Nephron (organoid): Measurements from ENCODE around the gene CNTNAP3B.
"Not testable (repeated sequence)": the region's sequence is repeated elsewhere in the genome, so short reads cannot be mapped to it uniquely, and the experiment has no call there.

ENCODE experiments used
- H3K27ac Mint-ChIP-seq, 3 experiments: 2 replicates each; pipeline ENCODE4 v1.8.0; 2020; ENCODE audit warnings: mixed read lengths in 3 of 3, mild to moderate bottlenecking in 2 of 3, moderate library complexity in 1 of 3
- H3K27me3 Mint-ChIP-seq: 2 replicates; pipeline ENCODE4 v1.8.0; 2021; ENCODE audit warnings: low read depth, mild to moderate bottlenecking, moderate library complexity, mixed read lengths
- H3K36me3 Mint-ChIP-seq: 2 replicates; pipeline ENCODE4 v1.8.0; 2020; ENCODE audit warnings: low read depth, mixed read lengths
- H3K4me1 Mint-ChIP-seq: 2 replicates; pipeline ENCODE4 v1.8.0; 2020; ENCODE audit warnings: mixed read lengths
- H3K4me3 Mint-ChIP-seq, 3 experiments: 2 replicates each; pipeline ENCODE4 v1.8.0; 2020; ENCODE audit warnings: mild to moderate bottlenecking in 3 of 3, mixed read lengths in 3 of 3, moderate library complexity in 2 of 3
- H3K9me3 Mint-ChIP-seq: 2 replicates; pipeline ENCODE4 v1.8.0; 2020; ENCODE audit warnings: mixed read lengths

Gene CNTNAP3B

DNA sequence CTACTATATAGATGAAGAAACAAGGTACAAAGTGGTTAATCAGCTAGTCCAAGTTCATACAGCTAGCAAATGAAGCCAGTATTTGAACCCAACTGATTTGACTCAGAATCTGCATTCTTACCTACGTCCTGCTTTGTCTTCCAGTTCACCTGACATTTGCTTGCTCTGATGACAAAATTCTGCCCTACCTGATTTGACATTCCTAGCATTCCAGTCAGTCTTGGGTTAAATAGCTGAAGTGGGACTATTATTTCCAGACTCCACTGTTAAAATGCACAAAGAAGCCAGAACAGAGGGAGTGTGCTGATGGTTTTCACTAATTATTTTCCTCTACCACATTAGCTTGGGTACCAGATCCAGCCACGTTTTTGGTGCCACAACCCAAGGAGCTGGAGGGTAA lies 78.5 kb downstream of the CNTNAP3B start:
- H3K9me3 Mint-ChIP-seq, H3K27me3 Mint-ChIP-seq, H3K36me3 Mint-ChIP-seq, H3K4me1 Mint-ChIP-seq, H3K4me3 Mint-ChIP-seq, H3K27ac Mint-ChIP-seq: not testable (repeated sequence)

DNA sequence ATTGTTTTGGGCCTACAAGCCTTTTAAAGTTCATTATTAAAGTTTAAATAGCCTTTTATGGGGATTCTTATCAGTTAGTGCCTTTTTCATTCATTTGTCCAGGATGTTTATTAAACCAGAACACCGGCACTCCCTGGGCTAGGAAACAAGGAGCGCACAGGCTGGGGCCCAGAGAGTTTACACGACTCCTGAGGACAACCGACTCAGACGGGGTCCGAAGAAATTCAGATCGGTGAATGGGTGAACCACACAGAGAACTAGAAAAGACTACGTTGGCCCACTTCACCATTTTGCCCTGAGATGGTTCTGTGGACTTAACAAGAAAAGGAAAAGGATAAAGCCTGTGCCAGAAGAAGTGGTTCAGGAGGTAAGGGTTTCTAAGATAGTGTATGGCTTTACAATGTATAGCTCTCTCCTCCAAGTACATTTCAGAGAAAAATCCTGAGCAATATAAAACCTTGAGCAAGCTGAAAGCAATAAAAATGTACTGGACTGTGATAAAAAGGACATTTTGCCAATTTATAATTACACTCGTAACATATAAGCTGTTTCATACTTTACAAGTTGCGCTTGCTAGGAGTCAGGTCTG lies 84.7 kb downstream of the CNTNAP3B start:
- not testable (repeated sequence) for H3K27ac Mint-ChIP-seq, H3K9me3 Mint-ChIP-seq, H3K27me3 Mint-ChIP-seq, H3K36me3 Mint-ChIP-seq, H3K4me1 Mint-ChIP-seq, H3K4me3 Mint-ChIP-seq

DNA sequence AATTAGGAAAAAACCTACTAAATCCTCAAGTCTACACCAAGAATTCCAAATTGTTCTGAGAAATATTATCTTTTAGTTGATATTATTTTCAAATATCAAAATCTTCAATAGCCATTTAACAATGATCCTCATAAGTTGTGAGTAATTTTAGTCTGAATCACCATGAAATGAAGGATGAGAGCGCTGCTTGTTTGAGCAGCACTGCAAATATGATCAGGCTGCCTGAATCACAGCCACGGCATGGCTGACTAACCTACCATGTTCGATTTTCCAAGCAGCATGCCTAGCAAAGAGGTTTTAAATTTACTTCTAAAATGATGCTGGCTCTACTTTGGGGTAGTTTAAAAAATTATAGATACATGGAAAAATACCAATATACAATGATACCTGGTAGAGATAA lies 95.7 kb downstream of the CNTNAP3B start:
- not testable (repeated sequence) for H3K4me1 Mint-ChIP-seq, H3K9me3 Mint-ChIP-seq, H3K27me3 Mint-ChIP-seq

DNA sequence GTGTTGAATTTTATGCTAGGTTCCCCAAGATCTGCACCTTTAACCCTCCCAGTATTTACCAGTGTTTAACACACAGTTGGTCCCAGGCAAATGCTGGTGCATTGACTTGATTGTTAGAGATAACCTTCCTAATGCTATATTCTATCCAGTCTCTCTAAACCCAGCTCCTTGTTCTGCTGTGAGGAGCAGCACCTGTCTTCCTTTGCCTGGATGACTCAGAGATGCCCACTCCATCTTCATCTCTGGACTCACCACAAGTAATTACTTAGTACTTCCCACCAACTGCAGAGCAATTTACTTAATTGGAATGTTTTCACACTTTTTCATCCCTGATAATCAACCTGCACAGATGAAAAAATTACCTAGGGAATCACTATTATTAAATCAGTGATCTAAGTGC lies 108.6 kb downstream of the CNTNAP3B start:
- not testable (repeated sequence) for H3K4me3 Mint-ChIP-seq, H3K9me3 Mint-ChIP-seq, H3K27me3 Mint-ChIP-seq, H3K36me3 Mint-ChIP-seq, H3K4me1 Mint-ChIP-seq, H3K27ac Mint-ChIP-seq

More for the DNA sequence above, 95.7 kb downstream of the CNTNAP3B start:
- H3K36me3 Mint-ChIP-seq, H3K4me3 Mint-ChIP-seq, H3K27ac Mint-ChIP-seq: not testable (repeated sequence)

DNA sequence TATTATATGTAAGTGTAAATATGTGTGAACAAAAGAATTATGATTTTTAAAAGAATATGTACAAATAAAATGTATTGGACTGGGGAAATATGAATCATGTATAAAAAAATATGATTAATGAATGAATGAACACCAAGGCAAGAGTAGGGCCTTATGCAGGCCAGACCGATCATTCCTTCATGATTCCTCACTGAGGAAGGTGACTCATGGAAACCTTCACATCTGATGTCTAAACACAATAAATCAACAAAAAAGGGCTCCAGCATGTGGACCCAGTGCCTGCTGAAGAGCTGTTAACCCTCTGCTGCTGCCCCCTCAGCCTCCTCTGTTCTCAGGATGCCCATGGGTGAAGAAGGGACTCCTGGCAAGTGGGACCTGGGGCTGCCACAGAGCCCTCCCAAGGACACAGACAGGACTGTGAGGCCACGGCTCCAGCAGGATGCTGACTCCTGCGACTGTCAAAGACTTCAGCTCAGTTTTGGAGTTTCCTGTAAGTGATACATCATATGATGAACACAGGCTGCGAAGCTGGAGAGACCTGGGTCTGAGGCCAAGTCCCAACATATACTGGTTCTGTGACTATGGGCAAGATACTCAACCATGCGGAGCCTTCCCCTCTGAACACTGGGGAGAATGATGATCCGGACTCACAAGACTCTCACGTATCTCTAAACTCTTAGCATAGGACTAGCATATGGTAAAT lies 110.9 kb downstream of the CNTNAP3B start:
- H3K4me1 Mint-ChIP-seq, H3K9me3 Mint-ChIP-seq, H3K27me3 Mint-ChIP-seq, H3K4me3 Mint-ChIP-seq, H3K27ac Mint-ChIP-seq, H3K36me3 Mint-ChIP-seq: not testable (repeated sequence)

DNA sequence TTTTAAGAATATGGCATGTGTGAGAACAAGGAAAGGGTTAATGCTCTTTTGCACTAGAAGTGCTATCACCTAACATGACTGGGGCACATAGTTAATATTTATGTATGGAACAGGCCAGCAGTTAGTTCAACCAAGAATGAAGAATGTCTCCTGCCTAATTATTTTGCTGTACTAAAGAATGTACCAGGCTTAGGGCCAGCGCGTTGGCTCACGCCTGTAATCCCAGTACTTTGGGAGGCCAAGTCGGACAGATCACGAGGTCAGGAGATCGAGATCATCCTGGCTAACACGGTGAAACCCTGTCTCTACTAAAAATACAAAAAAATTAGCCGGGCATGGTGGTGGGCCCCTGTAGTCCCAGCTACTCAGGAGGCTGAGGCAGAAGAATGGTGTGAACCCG lies 114.9 kb downstream of the CNTNAP3B start:
- H3K4me3 Mint-ChIP-seq, H3K27me3 Mint-ChIP-seq, H3K27ac Mint-ChIP-seq, H3K9me3 Mint-ChIP-seq, H3K36me3 Mint-ChIP-seq, H3K4me1 Mint-ChIP-seq: not testable (repeated sequence)

DNA sequence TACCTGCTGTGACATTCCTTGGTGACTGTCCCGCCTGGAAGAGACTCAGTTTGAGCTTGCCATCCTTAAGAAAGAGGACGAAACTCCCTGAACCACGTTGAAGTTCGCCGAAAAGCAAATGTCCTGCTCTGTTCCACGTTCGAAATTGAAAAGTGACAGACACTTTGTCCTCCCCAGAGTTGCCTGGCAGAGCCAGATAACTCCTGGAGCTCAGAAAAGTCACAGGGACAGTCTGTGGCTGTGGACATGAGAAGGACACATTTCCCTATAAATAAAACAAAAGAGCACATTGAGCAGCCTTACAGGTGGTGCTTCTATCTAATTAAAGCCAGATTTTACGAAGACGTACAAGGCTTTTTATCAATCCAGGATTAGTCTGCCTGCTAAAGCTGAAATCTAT lies 137.6 kb downstream of the CNTNAP3B start:
- not testable (repeated sequence) for H3K9me3 Mint-ChIP-seq, H3K4me3 Mint-ChIP-seq, H3K36me3 Mint-ChIP-seq, H3K4me1 Mint-ChIP-seq, H3K27ac Mint-ChIP-seq, H3K27me3 Mint-ChIP-seq

DNA sequence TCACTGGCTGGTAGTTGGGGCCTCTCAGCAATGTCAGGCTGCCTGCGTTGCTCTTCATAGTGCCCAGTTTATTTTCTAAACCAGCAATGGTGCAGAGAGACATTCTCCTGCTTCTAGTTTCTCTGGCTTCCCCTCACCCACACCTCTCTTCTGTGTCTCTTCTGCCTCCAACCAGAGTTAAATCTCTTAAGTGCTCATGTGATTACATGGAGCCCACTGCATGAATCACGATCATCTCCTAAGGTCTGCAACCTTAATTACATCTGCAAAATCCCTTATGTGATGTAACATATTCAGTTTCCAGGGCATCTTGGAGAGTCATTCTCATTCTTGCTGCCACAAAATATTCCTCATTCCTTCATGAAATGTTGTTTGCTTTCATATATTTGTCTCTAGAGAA lies 149.0 kb downstream of the CNTNAP3B start:
- H3K27me3 Mint-ChIP-seq: not testable (repeated sequence)

DNA sequence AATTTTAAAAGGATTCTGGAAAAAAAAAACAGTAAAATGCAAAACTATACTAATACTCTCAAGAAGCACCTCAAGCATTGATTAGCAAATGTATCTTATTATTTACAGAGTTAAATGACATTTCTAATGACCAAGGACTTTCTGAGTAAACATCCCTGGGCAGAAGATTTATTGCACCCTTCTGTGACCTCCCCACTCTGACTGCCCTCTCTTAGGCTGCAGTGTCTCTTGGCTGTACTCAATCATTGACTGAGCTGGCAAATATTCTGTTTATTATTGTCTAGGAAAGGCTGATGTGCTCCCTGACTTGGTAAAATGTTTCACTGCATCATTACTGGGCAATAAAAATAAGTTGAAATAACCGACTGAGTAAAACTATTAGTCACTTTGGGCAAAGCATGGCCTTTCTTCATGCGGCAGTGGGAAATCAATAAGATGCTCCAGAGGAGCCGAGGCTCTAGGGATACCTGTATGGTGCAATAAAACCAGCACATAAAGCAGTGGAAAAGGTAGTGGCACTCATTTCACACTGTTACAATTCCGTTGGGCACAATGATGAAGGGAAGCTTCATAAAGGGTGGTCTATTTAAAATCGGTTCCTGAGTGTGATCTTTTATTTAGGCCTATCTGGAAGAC lies 151.1 kb downstream of the CNTNAP3B start:
- H3K27me3 Mint-ChIP-seq, H3K27ac Mint-ChIP-seq, H3K4me1 Mint-ChIP-seq, H3K4me3 Mint-ChIP-seq, H3K9me3 Mint-ChIP-seq, H3K36me3 Mint-ChIP-seq: not testable (repeated sequence)

More for the DNA sequence above, 149.0 kb downstream of the CNTNAP3B start:
- not testable (repeated sequence) for H3K9me3 Mint-ChIP-seq, H3K36me3 Mint-ChIP-seq, H3K4me3 Mint-ChIP-seq, H3K4me1 Mint-ChIP-seq, H3K27ac Mint-ChIP-seq

DNA sequence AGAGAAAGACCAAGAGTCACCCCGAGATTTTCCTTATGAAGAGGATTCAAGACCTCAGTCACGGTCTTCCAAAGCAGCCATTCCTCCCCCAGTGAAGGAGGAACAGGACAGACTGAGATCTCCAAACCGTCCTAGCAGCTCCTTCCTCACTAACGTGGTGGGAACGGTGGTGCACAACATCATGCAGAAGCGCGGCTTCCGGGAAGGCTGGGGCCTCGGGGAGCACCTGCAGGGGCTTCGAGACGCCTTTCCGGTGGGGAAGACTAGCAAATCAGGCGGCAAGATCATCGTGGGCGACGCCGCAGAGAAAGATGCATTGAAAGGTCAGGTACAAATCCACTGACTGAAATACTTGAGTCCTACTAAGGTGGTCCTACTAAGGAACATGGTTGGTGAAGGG lies 154.3 kb downstream of the CNTNAP3B start:
- not testable (repeated sequence) for H3K4me3 Mint-ChIP-seq, H3K27me3 Mint-ChIP-seq, H3K27ac Mint-ChIP-seq, H3K4me1 Mint-ChIP-seq, H3K36me3 Mint-ChIP-seq, H3K9me3 Mint-ChIP-seq

DNA sequence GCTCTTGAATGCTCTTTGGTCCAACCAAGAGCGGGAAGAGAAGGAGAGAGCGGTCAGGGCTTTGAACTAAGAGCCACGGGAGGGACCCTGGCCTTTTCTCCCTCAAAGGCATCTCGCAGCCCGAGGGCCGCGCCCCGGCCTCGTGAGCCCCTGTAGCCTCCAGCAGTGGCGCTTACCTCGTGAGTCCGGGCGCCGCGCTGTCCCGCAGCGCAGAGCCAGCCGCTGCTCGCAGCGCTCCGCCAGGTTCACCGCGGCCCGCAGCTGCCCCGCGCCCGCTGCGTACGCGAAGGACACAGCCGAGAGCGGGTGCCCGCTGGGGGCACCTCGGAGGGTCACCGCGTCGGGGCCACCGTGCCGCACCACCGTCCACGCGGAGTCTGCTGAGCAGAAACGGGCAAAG lies 176.2 kb downstream of the CNTNAP3B start:
- not testable (repeated sequence) for H3K27ac Mint-ChIP-seq, H3K4me1 Mint-ChIP-seq, H3K4me3 Mint-ChIP-seq, H3K36me3 Mint-ChIP-seq, H3K27me3 Mint-ChIP-seq, H3K9me3 Mint-ChIP-seq

DNA sequence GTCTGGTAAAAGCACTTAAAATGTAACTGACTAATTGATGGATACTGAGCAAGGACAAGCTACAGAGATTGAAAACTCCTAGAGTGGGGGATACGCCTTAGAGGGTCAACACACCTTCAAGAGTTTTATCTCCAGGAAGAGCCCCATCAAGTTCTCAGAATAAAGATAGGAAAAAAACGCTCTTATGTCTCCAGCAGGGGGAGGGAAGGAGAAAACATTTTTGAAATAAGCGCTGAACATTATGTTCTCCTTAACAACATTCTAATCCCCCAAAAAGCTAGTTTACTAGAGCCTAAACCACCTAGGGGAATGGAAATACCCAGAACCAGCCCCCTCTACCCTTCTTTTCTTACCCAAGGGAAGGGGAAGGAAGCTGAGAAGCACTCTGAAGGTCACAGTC lies 187.5 kb downstream of the CNTNAP3B start:
- not testable (repeated sequence) for H3K36me3 Mint-ChIP-seq, H3K27me3 Mint-ChIP-seq, H3K27ac Mint-ChIP-seq, H3K4me3 Mint-ChIP-seq, H3K9me3 Mint-ChIP-seq, H3K4me1 Mint-ChIP-seq

DNA sequence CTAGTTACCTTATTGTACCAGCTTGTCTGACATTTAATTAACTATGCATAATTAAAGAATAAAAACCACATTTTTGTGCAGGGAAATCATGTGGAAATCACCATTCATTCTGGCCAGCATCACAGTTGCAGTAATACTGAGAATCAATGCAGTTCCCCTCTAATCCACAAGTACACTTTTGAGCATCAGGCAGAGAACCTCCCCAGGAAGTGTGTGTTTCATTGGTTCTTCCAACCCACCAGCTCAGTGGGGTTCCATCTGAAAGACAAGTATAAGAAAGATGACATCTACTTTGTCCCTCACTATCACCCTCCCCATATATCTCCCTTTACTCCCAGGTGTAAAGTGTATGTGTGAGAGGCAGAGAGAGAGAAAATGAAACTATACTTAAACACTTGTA lies 191.1 kb downstream of the CNTNAP3B start:
- H3K27me3 Mint-ChIP-seq, H3K4me3 Mint-ChIP-seq, H3K4me1 Mint-ChIP-seq, H3K9me3 Mint-ChIP-seq, H3K36me3 Mint-ChIP-seq, H3K27ac Mint-ChIP-seq: not testable (repeated sequence)

DNA sequence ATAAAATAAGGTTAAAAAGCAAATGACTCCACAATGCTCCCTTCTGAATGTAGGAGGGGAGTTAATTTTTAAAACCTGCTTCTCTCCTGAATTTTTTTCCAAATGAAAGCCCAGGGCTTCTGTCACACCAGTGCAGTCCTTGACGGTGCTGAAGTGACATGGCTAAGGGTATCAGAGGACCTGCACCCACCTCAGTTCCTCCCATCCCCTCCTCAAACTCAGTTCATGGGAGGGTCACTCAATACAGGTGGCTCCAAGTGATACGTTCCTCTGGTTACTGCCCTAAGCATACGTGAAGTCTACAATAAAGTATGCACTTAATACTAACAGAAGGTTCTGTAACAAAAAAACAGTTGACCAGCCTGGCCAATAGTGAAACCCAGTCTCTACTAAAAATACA lies 193.5 kb downstream of the CNTNAP3B start:
- H3K27me3 Mint-ChIP-seq, H3K9me3 Mint-ChIP-seq, H3K4me1 Mint-ChIP-seq, H3K36me3 Mint-ChIP-seq, H3K4me3 Mint-ChIP-seq, H3K27ac Mint-ChIP-seq: not testable (repeated sequence)

DNA sequence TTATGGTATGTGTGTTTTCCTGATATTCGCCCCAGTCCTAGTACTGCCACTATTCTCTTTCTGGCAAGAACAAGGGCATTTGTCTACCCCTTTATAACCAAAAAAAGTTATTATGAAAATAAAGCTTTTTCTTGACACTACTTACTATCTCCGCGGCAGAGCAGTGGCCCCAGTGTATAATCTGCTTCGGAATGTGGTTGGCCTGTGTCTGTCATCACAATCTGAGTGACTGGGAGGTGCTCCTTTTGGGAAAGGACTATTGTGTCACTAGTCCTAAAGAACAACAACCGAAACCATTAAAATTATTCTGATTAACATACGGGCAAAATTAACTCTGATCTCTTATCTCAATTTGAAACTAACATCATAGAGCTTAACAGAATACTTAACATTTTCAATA lies 200.1 kb downstream of the CNTNAP3B start:
- H3K4me1 Mint-ChIP-seq, H3K27me3 Mint-ChIP-seq, H3K36me3 Mint-ChIP-seq, H3K4me3 Mint-ChIP-seq, H3K9me3 Mint-ChIP-seq, H3K27ac Mint-ChIP-seq: not testable (repeated sequence)

DNA sequence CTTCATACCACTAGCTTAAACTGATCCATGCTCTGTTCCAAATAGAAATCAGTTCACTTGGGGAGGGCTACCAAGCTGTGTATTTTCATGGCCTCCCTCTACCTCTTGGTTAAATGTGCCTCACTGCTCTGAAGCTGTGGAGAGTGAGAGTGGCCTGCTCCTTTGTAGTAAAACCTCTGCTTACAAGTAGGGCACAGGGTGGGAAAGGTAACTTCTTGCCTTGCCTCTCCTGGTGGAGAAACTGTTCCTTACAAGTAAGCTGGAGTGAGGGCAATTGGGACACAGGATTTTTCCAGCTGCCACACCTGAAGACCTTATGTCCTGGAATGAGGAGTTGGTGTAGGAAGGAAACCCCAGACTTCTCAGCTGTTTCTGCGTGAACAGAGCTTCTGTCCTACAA lies 211.9 kb downstream of the CNTNAP3B start:
- not testable (repeated sequence) for H3K36me3 Mint-ChIP-seq, H3K4me3 Mint-ChIP-seq, H3K9me3 Mint-ChIP-seq, H3K27me3 Mint-ChIP-seq, H3K27ac Mint-ChIP-seq, H3K4me1 Mint-ChIP-seq
